Pulmonary artery endothelial cell (primary cell): ENCODE measurements around the gene ARHGAP26. TPM values are rescaled to one million over a fixed set of nuclear protein-coding genes. Genes with fewer than 3 reads are reported as not detected.
A peak's percentile ranks its signal among the peaks of the same experiment; 100 is the strongest.
"Not testable (repeated sequence)": the region's sequence is repeated elsewhere in the genome, so short reads cannot be mapped to it uniquely, and the experiment has no call there.

Source experiments
- DNase-seq: peaks from one replicate; pipeline ENCODE4 v3.0.0-alpha.2; 2011; ENCODE audit warnings: low read depth, low spot score
- total RNA-seq: library from RNA; depleted of rRNA; stranded (reverse); fragments of >200 nt; gene quantifications from 2 replicates; pipeline ENCODE4 v1.2.3, GENCODE V29; 2014

Gene ARHGAP26
- total RNA-seq, 1 donor from 2014 or later = 6.8 TPM

DNA sequence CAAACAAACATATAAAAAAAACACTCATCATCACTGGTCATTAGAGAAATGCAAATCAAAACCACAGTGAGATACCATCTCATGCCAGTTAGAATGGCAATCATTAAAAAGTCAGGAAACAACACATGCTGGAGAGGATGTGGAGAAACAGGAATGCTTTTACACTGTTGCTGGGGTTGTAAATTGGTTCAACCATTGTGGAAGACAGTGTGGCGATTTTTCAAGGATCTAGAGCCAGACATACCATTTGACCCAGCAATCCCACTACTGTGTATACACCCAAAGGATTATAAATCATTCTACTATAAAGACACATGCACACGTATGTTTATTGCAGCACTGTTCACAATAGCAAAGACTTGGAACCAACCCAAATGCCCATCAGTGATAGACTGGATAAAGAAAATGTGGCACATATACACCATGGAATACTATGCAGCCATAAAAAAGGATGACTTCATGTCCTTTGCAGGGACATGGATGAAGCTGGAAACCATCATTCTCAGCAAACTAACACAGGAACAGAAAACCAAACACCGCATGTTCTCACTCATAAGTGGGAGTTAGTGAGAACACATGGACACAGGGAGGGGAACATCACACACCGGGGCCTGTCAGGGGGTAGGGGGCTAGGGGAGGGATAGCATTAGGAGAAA lies 433.3 kb downstream of the ARHGAP26 start:
- not testable (repeated sequence) for DNase-seq

DNA sequence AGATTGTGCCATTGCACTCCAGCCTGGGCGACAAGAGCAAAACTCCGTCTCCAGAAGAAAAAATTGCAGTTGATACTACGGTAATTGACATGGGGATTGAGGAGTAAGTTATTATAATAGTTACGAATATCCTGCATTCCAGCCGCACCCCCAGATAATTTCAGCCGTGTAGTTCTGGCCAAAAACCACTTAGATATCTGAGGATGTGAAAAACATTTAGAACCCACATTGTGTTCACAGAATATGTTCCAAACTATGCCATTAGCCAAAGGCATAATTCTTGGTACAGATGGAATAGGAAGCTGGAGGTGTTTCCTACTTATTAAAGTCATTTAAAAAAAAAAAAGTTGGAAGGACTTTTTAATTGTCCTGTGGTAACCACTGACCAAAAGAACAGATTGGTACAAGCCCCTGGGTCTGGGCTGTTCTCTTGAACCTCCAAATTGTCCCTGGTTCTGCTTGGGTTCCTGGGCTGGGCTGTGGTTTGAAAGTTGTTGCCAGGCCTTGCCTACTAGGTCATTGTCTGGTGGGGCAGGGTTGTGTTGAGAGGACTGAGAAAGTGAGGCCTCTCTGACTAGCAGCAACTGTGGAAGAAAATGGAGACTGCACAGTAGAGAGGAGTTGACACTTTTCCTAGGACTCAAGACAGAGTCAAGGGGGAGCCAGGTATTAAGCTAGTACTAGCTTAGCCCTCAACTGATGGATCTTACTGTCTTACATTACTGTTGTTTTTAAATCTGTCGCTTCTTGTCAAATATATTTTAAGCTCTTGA lies 434.5 kb downstream of the ARHGAP26 start:
- DNase-seq = no peak

DNA sequence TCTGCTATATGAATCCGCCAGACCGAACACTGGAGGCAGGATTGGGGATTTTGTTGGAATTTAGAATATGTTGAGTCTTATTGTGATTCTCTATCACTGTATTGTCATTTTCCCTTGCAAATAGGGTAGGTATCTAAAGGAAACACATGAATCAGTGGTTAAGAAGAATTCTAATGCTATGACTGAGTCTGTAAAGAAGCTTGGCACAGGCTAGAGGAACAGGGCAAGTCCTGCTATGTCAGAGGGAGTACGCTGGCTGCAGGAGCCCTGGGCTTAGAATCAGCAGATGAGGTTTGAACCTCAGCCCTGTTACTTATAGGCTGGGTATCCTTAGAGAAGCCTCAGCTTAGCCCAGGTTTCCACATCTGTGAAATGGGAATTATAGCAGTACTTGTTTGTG lies 435.2 kb downstream of the ARHGAP26 start:
- peak; percentile 74 for DNase-seq

DNA sequence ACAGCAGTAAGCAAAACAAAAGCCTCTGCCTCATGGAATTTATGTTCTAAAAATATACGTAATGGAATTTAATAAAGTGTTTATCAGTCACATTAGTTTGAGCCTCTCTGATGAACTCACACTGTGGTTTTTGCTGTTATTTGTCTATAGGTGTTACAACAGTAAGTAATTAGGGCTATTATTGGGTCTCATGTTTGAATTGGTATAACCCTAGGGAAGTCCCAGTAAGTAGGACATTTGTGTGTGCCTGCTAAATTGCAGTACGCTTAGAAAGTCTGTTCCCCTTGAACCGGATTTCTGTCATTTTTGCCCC lies 435.7 kb downstream of the ARHGAP26 start:
- DNase-seq = no peak

DNA sequence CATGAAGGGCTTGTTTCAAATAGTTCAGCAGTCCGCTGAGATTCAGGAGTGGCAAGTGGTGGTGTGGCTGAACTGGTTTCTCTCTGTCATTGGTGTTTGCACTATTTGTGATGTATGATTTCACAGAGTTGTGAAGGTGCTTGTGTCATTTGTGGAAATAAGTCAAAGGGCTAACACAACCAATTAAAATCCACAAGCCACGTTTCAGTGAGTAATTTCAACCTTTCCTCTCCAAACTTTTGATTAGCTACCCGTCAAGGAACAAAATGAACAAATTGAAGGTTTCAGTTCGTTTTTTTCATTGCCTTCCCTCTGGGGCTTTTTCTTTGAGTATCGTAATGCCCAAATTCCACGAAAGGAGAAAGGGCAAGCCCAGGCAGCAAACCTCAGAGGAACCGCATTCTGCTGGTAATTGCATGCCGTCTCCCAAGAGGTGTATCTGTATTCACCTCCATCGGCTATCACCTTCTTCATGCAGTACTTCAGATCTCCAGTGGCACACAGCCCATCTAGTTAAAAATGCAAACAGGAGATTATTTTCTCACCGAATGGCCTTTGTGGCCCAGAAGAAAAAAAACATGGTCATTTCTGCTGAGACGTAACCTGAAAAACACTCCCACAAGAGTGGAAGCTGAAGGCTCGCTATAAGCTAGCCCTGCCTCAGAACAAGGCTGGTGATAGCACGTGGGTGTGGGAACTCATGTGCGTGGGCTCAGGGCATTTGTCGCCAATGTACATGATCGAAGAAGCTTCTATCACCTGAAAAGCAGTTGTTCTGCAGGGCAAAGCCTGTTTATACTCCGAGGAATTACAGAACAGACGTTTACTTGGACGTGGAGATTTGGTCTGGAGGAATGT lies 436.2 kb downstream of the ARHGAP26 start:
- no peak for DNase-seq

DNA sequence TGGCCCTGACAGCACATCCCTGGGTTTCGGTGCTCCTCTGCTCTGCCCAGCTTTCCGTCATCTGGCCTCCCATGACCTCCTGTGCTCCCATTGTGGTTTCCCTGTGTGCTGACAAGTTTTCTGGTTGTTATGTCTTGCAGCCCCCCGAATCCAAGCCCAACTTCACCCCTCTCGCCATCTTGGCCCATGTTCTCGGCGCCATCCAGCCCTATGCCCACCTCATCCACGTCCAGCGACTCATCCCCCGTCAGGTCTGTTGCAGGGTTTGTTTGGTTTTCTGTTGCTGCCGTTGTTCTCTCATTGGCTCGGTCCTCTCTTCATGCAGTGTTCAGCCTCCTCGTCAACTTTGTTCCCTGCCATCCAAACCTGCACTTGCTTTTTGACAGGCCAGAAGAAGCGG lies 436.9 kb downstream of the ARHGAP26 start:
- DNase-seq = no peak

DNA sequence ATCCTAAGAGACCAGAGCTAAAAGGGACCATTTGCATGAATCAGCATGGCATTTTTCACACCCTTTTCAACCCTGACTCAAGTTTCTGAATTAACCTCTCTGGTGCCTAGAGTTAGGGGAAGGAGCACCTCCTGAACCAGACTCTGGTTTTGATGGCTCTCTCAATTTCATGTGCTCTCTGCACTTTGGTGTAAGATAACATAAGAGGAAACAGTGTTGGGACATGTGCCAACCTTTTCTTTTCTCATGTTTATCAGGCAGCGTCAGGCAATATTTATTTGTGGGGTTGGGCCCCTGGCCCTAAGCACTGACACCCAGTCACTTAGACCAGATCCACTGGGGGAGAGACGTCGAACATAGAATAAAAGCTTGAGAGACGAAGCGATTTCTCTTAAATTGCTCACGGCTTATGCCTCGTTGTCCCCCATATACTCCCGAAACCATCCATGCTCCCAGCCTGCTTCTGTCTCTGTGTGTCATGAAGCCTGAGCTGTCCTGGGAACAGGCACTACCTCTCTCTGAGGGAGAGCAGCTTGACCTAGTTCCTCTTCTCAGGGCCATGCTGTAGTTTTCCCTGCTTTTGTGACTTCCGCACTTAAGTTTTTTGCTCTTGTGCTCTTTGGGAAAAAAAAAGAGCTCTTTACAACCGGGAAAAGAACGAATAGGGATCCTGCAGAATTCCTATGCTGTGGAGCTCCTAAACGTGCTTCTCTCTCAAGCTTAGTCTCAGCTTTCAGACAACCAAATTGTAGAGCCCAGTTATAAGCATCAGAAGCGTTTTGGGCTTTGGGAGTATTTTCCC lies 437.6 kb downstream of the ARHGAP26 start:
- DNase-seq = no peak

DNA sequence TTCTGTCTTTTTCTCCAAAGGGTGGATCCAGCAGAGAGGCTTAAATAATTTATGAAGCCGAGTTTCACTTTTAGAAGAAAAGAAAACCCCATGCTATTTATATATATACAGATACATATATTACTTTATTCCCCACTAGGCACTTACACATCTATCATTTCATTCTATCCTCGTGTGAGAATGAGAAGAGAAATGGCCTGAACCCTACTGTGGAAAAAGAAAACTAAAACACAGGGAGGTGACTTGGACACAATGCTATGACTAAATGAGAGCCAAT lies 438.1 kb downstream of the ARHGAP26 start:
- DNase-seq = no peak

DNA sequence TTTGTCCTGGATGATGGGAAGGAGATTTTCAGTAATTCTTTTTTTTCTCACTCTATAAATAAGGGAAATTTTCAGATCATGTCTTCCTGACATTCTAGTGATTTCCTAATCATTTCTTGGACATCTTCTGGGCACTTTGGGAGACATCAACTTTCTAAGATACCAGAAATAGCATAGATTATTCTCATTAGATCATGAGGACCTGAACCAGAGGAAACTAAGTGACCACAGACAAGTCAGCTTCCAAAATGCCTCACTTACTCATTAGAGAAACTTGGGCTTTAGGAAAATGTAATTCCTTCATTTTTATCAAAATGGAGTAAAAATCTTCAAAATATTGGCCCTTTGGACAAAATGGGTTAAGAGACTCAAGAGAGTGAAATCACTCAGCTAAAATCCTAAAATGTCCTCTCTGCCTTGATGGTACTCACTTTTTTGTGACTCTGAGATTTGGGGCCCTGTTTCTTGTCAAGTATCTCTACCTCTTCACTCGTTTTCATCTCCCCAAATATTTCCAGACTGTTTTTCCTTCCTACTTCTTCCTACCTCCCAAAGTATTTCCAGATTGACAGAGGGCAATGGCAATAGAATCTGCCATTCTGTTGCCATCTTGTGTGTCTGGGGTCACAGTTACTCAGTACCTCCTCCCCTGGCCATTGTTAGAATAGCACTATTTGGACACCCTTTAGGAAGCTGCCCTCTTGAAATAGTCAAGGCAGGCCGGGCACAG lies 438.8 kb downstream of the ARHGAP26 start:
- no peak for DNase-seq

DNA sequence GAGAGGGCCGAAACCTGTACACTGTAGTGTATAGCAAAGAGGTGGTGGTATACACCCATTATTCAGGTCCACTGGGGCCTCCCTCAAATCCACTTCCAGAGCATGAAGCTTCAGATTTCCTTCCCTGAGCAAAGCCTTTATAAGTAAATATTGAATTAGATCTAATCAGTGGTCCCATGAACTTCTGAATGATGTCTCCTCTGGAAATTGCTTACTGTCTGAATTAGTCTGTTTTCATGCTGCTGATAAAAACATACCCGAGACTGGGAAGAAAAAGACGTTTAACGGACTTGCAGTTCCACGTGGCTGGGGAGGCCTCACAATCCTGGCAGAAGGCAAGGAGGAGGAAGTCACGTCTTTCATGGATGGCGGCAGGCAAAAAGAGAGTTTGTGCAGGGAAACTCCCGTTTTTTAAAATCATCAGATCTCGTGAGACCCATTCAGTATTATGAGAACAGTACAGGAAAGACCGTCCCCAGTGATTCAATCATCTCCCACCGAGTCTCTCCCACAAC lies 439.8 kb downstream of the ARHGAP26 start:
- DNase-seq = no peak

DNA sequence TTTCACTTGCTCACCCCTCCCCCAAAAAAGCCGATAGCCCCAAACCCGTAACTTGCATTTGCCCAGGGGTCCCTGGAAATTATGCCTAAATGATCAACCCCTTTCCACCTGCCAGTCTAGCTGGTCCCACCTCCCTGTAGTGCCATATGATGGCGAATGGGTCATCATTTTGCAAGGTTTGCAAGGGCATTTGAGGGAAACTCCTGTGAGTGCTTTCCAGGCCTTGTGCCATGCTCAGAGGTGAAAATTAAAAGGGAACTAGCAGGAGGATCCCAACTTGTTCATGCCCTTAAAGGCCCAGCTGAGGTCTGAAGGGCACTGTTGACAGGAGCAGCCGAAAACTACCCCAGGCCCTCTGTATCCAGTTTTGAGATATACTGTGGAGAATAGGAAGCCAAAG lies 440.4 kb downstream of the ARHGAP26 start:
- DNase-seq = no peak

DNA sequence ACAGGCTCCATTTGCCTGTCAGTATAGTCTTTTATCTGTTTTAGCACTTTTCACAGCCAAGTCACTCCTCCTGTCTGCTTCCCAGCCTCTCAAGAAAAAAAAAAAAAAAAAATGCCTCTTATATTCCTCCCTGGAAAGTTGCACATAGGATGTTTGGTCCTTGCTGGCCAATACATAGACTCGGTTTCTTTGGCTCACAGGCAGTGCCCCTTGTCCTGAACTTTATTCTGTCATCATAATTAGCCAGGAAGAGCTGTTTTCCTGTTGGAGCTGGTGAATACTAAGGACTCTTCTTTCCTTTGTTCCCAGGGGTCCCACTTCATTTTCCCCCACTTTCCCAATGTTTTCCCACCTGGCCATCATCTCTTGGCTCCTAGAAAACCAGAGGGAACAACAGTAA lies 442.1 kb downstream of the ARHGAP26 start:
- DNase-seq = no peak

DNA sequence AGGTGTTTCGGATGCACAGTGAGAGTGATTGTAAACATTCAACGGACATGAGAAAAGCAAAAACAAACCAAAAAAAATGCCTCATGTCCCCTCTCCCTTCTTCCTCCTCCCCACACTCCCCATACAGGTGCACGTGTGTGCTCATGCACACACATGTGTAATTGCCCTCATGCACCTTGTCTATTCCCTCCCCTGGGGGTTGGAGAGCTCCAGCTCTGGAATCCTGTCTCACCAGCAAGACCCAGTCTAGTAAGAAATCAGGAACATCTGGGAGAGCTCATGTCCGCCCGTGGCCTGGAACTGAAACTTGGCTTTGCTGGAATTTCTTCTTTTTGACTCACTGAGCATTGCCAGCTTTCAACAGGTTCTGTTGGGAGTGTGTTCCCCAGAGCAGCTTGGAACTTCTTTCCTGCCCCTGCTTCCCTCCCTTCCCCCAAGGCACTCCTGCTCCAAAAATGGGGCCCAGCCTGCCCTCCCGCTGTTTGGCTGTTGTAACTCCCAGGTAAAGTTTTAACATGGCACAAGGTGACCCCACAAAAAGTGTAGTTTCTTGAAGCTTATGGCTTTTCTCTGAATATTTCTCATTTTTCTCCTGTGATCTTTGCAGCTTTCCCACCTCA lies 443.2 kb downstream of the ARHGAP26 start:
- no peak for DNase-seq

DNA sequence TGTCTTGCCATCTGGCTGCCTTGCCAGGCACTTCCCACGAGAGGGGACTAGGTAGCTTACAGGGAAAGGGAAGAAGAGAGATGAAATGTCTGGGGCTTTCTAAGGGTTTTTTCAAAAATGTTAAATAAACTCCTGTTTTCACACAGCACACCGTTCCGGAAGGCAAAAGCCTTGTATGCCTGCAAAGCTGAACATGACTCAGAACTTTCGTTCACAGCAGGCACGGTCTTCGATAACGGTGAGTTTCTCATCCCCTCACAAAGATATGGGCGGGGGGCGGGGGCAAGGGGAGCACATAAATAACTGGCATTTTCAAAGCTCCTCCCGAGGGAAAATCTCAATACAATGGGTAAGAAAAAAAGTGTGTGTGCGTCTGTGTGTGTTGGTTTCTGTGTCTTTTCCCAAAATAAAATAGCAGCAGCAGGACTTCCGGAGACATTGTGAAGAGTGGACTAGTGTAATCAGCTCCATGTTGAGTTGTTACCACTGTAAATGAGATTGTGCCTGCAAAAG lies 443.7 kb downstream of the ARHGAP26 start:
- no peak for DNase-seq

DNA sequence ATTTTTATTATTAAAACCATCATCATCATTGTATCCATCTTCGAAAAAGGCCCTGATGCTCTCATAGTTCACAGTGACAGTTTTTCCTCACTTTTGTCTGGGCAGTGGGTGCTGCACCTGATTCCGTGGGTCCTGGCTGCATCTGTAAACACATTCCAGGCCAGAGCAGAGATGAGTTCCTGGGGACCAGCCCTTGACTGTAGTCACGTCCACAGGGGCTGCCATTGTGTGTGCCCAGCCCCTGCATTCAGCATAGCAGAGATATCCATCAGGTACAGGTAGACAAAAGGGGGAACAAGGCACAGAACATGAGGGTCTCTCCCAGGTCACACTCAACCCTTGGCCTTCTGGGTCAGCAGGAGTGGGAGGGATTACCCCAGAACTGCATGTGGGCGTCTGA lies 444.3 kb downstream of the ARHGAP26 start:
- DNase-seq = no peak

DNA sequence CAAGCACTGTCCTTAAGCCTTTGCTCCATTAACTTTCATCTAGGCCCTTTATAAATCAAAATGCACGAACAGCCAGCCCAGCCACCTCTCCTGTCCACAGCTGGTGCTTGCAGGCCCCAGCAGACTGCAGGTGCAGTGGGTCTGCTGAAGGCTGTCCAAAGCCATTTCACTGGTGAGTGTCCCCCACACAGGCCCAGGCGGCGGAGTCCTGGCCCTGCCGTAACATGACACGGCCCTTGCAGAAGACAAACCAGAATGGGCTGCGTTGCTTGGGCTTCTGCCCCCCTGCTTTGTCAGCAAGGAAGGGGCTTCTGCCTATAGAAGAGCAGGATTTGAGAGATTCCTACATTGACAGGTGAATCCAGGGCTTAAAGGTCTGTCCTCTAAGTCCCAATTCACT lies 444.7 kb downstream of the ARHGAP26 start:
- DNase-seq = no peak

DNA sequence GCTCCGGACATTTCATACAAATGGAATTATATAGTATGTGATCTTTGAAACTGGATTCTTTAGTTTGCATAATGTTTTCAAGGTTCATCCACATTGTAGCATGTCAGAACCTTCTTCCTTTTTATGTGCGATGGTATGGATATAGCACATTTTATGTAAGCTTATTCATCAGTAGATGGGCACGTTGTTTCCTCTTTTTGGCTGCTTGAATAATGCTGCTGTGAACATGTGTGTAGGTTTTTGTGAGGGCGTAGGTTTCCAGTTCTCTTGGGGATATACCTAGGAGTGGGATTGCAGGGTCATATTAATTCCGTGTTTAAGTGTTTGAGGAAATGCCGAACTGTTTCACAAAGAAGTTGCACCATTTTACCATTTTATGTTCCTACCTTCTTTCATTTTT lies 445.5 kb downstream of the ARHGAP26 start:
- no peak for DNase-seq

DNA sequence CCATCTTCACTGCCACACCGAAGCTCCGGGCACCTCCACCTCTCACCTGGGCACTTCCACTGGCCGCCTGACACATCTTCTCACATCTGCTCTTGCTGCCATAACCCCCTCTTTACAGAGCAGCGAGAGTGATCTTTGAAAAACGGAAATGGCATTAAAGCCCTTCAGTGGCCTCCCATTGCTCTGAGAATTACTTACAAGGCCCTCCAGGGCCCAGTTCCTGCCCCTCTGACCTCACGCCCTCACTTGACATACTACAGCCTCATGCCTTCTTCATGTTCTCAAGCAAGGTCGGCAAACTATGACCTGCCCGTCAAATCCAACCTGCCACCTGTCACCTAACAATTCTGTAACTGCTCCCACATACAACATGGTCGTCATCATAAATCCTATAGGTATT lies 446.0 kb downstream of the ARHGAP26 start:
- DNase-seq = no peak

DNA sequence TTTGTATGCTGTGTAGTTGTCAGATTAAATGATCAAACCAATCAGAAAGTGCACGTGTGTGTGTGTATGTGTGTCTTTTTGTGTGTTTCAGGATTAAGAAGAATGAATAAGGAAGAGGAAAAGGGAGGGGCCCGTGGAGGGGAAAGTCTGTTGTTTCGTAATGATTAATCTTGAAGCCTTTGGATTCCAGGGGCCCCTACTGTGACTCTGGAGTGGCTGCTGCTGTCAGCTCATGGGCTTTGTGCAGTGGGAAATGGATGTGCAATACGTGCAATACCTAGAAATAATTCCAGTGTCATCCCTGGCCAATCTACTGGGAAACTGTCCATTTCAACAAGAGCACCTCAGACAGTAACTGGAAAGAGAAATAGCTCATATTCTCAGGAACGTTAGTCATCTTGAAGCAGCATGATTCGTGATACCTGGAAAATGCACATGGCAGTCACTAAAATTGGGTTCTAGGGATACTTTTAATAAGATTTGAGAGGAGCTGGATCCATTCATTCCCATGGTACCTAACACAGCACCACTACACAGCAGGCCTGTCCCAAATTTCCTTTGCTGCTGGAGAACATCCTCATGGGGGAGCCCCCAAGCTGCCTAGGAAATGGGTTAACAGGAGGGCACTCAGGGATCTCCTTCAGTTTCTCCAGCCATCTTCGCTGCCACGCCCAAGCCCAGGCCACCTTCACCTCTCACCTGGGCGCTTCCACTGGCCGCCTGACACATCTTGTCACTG lies 447.1 kb downstream of the ARHGAP26 start:
- no peak for DNase-seq

DNA sequence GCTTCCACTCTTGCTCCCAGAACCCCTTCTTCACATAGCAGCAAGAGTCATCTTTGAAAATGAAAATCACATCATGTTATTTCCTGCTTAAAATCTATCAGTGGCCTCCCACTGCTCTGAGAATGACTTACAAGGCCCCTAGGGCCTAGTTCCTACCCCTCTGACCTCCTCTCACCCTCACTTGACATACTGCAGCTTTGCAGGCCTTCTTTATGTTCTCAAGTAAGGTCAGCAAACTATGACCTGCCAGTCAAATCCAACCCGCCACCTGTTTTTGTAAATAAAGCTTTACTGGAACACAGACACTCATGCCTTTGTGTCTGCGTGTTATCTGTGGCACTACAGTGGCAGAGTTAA lies 447.6 kb downstream of the ARHGAP26 start:
- DNase-seq = no peak
